ENCODE data around the gene NAA40.
A peak's percentile ranks its signal among the peaks of the same experiment; 100 is the strongest.

NAA40 gene

DNA sequence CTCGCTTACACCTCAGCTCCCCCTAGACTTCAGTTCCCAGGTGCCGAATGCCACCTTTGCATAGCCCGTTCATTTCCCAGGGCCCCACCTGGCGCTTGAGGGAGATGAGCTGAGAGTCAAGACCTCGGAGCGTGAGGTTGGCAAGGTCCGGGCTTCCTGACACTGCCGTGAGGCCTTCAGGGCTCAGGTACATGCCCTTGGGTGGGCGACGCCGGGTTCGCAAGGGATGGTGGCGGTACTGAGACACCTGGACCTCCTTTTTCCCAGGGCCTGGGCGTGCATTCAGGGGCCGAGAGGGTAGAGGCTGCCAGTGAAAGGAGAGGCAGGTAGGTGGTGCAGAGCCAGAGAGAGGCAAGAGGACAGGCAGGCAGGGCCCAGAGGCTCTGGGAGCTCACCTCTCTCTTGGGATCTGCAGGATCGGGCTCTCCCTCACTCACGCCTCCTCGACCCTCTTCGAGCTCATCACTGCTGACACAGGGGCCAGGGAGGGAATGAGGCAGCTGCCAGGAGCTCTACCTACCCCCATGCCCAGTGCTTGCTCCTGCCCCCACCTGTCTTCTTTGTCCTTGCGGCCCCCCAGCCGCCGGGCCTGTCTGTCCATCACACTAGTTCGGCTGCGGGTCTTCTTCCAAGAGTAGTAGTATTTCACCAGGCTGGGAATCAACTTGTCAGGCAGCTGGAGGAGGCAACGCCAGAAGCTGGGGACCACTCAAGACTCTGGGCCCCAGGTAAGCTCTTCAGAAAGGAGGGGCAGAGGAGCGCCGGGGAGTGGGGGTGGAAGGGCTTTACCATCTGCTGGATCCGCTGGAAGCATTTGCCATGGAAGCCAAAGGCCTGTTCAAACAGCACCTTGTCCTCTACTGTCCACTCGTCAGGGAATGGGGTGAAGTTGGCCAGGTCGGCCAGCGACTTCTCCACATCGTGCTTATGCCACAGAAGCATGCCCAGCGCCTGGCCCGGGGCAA, 24.7 kb upstream of the NAA40 start:
- no peak for DNase-seq (ENCODE audit: low spot score)

- DNase-seq (ENCODE audit: low spot score) = no peak
Observed at GRCh38 chr11:63914896-63915691, 23.7 kb upstream of the NAA40 start.

DNA sequence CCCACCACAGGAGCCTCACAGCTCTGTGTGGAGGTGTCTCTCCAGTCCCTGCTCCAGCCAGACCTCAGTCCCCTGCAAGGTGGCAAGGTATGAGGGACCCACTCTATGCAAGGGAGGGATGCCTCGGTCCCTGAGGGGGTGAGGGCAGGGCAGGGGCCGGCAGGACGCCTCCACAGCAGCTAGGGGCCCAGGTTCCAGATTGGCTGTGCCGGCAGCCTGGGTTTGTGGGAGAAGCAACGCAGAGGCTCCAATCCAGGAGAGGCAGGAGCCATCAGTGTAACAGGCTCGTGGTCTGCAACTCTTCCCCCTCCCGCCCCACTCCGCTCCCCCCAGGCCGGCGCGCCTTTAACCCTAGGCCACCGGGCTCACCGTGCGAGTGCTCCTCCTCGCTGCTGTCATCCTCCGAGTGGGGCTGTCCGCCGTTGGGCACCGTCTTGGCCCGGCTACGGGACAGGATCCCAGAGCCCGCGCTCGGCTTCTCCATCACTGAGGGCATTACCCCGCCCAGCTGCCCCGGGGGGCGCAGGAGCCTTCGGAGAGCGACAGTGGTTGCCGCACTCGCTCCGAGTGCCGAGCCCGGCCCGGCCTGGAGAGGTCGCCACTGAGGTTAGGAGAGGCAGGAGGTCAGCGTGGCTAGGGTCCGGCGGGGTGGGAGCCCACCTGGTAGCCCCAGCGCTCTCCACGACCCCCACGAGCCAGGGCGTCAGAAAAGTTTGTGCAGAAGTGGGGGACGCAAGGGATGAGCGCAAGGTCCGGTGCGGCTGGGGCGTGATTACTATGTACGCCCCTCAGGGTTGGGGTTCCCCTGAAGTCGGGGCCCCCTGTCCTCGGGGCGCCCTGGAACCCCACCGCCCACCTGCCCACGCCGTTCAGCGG, 22.6 kb upstream of the NAA40 start:
- no peak for DNase-seq (ENCODE audit: low spot score)

DNA sequence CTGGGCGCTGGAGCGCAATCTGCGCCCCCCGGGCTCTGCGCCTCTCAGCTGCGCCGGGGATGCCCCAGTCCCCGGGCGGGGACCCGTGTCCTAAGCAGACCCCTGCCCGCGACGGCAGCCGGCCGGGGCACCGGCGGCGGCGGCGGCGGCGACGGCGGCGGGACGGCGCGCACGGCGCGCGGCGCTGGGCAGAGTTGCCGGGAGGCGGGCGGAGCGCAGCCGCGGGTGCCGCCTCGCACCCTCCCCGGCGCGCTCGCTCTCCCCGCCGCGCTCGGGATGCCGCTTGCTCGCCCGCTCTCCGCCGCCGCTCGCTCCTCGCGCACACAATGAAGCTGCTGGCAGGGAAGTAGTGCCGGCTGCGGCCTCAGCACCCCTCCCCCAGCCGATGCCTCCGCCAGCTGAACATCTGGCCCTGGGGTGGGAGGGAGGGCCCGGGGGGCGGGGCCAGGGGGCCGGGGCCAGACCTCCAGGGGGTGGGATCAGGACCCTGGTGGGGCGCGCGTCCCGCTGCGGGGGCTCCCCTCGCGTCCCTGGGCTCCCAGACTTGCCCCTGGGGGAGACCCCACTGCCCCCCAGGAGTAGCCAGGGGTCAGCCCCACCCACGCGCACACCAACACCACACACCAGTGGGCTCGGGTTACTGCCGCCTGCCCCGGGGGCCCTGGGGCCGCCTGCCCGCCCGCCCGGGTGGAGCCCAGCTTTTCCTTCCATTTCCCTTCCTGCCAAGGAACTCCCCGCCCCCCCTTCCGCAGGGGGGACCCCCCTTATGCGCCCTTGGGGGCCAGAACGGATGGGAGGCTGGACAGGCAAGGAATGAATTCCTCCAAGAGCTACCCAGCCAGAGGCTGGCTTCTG, 21.7 kb upstream of the NAA40 start, which contains the start of gene RCOR2:
Gene RCOR2, minus strand, starts transcription at position 328 of the 855 bp plus-strand sequence. CDS start 708 bp downstream, outside the sequence.
- DNase-seq (ENCODE audit: low spot score) = peak; percentile 91

GRCh38 chr11:63917692-63918506, 20.9 kb upstream of the NAA40 start:
- peak; percentile 85 for DNase-seq (ENCODE audit: low spot score)

DNA sequence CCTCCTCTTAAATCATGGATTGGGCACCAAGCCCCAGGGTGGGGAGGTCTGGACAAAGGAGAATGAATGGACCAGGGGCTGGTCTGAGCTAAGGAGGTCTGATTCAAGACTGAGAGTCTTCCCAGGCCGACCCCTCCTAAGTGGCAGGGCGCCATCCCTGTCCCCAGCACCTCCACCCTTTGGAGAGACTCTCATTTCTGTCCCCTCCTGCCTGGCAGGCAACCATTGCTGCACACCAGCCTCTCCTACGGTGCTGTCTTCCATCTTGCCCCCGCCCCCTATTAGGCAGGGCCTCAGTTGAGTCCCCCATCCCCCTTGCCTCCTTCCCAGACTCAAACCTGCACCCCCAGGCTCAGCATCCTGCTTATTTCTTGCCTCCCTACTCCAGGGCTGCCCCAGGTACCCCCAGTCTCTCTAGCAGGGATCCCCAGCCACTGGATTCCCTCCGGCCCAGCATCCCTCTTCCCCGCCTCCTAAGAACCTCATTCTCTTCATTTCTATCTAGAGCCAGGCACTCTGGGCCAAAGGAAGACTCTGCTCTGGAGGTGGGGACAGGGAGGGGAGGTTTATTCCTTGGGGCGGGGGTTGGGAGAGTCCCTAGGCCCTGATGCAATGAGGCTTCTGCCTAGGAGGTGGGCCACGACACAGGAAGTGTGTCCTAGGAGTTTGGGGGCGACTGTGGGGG, 20.2 kb upstream of the NAA40 start:
- no peak for DNase-seq (ENCODE audit: low spot score)

DNA sequence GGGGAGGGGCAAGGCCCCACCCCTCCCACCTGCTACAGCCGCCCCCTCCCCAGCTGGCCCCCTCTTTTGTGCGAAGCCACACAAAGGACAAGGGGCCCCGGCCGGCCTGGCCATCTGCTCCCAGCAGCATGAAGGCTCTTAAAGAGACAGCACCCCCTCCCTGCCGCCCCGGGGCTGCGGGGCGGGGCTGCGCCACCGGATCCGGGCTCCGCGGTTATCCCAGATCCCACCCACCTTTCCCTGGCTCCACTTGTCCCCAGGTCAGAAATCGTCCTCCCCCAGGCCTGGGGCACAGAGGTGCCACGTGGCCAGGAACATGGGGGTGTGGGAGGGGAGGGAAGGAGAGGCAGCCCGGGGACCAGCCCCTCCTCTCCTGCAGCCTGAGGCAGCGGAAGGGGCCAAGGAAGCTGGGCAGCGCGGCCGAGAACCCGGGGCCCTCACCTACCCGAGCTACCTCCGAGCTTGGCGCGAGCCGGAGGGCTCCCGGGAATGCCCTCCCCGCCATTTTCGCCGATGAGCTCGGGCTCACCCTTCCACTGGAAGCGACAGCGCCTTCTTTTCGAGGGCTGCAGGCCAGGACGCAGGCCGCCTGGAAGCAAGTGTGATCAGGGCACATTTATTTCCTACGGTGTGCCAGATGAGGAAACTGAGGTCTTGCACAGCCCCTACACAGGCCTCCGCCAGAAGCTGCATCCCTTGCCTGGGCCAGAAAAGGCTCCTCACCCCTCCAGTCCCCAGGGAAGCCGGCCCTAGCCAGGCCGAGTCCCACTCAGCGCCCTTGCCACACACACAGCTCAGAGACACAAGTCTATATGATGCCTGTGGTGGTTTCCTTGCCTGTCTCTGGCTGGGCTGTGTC, 19.3 kb upstream of the NAA40 start:
- DNase-seq (ENCODE audit: low spot score) = peak; percentile 56

DNA sequence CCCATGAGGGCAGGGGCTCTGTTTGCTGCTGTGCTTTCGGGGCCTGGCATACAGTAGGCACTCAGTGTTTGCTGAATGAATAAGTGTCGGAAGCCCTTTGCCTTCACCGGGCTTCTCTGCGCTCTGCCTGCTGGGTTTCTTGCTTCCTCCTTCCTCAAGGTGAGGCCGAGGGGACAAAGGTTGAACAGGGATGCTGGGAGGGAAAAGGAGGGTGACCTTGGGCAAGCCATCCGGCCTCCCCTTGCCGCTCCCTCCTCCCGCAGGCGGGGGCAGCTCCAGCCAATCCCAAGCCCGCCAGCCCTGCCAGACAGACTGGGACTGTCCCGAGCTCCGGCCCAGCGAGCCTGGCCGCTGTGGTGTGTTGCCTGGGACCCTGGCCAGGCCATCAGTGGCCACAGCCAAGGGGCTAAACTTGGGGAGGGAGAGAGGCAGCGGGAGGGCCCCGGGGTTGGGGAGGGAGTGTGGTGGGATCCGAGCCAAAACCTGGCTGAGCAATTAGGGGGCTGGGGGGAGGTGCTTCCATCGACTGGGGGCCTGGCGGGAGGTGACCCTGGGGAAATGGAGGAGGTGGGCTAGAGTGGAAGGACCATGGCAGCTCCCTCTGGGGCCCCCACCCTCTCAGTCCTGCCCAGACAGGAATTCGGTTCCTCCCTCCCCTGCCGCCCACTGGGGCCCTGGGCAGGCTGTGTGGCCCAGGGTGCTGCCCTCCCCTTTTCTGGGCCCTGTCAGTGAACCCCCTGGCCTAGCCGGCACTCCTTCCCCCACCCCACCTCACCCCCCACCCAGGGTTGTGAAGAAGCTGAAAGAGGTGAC, 18.5 kb upstream of the NAA40 start:
- peak; percentile 87 for DNase-seq (ENCODE audit: low spot score)

DNA sequence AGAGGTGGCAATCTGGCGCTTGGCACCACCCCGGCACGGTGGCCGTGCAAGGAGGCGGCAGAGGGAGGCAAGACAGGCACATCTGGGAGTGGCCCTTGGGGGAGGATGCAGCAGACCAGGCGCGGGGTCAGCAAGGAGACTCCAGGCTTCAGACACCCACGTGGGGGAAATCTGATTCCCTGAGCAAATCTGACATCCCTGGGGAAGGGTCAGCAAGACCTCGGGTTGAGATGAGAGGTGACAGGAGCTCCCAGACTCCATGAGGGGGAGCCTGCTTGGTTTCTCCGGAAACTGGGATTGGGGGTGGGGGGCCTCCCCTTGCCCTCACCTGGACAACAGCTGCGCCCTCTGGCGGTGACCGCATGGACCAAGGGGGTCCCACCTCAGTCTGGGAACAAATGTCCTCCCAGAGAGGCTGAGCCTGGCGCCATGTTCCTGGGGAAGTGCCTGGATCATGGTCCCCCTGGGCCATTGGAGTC, 17.8 kb upstream of the NAA40 start:
- no peak for DNase-seq (ENCODE audit: low spot score)

GRCh38 chr11:63922673-63923192, 16.1 kb upstream of the NAA40 start:
- no peak for DNase-seq (ENCODE audit: low spot score)

GRCh38 chr11:63923319-63923718, 15.5 kb upstream of the NAA40 start:
- DNase-seq (ENCODE audit: low spot score) = no peak

GRCh38 chr11:63929616-63930015, 9.2 kb upstream of the NAA40 start:
- DNase-seq (ENCODE audit: low spot score) = no peak

DNA sequence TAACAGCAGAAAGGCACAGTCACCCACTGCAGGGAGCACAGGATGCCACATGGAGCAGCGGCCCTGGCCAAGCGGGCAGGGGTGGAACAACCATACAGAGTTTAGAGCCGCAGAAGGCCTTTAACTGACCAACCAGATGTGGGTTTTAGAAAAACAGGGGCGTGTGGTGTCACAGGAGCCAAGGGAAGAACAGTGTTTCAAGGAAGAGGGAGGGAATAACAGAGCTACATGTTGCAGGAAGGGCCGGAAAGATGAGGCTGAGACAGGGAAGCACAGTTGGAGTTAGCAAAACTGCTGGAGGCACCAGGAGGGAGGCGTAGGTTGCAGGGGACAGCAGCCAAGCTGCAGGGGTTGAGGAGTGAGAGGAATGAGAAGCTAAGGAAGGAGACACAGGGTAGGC, 7.8 kb upstream of the NAA40 start:
- DNase-seq (ENCODE audit: low spot score) = no peak

- no peak for DNase-seq (ENCODE audit: low spot score)
Observed at GRCh38 chr11:63931876-63932275, 6.9 kb upstream of the NAA40 start.

- DNase-seq (ENCODE audit: low spot score) = no peak
Observed at GRCh38 chr11:63933459-63933858, 5.3 kb upstream of the NAA40 start.

DNA sequence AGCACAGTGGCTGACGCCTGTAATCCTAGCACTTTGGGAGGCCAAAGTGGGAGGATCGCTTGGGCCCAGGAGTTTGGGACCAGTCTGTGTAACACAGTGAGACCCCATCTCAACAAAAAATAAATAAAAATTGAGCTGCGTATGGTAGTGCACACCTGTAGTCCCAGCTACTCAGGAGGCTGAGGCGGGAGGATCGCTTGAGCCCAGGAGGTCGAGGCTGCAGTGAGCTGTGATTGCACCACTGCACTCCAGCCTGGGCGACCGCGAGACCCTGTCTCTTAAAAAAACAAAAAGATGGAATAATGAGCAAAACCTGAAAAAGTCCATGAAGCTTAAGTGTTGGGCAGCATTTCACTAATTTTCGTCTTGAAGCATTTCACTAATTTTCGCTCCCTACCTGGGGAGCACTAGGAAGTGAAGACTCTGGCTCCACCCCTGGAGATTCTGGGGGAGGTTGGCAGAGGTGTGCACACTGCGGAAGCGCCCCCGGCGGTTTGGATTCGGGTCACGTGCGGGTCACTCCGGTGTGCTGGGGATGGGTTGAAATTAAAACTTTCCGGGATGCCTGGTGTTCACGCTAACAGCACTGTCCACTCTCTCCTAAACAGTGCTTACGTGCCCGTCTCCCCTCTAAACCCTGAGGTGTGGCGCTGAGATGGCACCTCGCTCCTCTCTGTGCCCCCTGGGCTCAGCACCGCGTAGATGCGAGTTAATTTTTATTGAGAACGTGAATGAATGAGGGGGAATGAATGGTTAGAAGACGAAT, 906 bp upstream of the NAA40 start:
- DNase-seq (ENCODE audit: low spot score) = no peak
